ENCODE measurements around the gene SNX22.

The SNX22 gene

DNA sequence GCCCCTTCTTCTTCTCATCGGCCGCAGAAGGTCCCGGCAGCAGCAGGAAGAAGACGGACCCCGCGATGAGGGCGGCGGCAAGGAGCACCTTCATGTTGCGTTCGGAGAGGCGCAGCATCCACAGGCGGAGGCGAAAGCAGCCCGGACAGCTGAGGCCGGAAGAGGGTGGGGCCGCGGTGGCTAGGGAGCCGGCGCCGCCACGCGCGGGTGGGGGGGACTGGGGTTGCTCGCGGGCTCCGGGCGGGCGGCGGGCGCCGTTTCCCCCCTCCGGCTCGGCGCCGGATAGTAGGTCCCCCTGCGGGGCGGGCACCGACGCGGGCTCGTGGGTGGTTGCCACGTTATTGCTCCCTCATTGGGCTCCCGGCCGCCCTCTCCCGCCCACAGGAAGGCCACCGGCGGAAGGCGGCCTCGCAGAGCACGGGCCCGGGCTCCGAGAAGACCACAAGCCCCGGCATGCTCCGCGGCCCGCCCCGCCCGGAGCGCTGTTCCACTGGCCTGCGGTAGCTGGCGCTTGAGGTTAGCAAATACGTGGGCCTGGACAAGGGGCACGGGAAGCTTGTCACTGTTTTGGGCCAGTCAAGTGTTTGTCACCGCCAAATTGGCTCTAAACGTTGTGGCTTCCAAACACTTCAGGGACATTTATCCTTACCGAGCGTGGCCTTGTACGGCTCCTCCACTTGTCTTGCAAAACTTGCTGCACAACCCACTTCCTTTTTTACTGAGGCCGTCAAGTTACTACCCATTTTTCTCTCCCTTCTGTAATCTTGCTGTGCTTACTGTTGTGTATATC lies 11.5 kb downstream of the SNX22 start, which contains the start of gene PPIB:
Gene PPIB (minus strand): TSS at position 154 of the 790 bp plus-strand sequence. CDS start 36 bp downstream, at position 118.
- peak within 1 kb of the TSS; percentile 89 to 95 for H3K4me3 ChIP-seq (replicated peaks in 1 of 2; ENCODE audit: low read depth in 2 of 2, low read length in 2 of 2)
- DNase-seq (ENCODE audit: low read depth in 2 of 2), result peak; percentile 97 to 99
- TF ChIP-seq CTCF (IDR thresholded peaks at IDR 0.05; ENCODE audit: low read depth, low read length), result peak; percentile 41

GRCh38 chr15:64163659-64164362 lies 12.3 kb downstream of the SNX22 start:
- peak overlapping the region in 1 of 2 donors; percentile 48 for H3K4me3 ChIP-seq (replicated peaks in 1 of 2; ENCODE audit: low read depth in 2 of 2, low read length in 2 of 2)
- peak in 1 of 2 donors; percentile 38 for DNase-seq (ENCODE audit: low read depth in 2 of 2)
- no peak for TF ChIP-seq CTCF (IDR thresholded peaks at IDR 0.05; ENCODE audit: low read depth, low read length)

GRCh38 chr15:64164436-64164835 lies 12.9 kb downstream of the SNX22 start:
- H3K4me3 ChIP-seq (replicated peaks in 1 of 2; ENCODE audit: low read depth in 2 of 2, low read length in 2 of 2), result no peak overlapping the region
- DNase-seq (ENCODE audit: low read depth in 2 of 2), result no peak
- TF ChIP-seq CTCF (IDR thresholded peaks at IDR 0.05; ENCODE audit: low read depth, low read length), result no peak

DNA sequence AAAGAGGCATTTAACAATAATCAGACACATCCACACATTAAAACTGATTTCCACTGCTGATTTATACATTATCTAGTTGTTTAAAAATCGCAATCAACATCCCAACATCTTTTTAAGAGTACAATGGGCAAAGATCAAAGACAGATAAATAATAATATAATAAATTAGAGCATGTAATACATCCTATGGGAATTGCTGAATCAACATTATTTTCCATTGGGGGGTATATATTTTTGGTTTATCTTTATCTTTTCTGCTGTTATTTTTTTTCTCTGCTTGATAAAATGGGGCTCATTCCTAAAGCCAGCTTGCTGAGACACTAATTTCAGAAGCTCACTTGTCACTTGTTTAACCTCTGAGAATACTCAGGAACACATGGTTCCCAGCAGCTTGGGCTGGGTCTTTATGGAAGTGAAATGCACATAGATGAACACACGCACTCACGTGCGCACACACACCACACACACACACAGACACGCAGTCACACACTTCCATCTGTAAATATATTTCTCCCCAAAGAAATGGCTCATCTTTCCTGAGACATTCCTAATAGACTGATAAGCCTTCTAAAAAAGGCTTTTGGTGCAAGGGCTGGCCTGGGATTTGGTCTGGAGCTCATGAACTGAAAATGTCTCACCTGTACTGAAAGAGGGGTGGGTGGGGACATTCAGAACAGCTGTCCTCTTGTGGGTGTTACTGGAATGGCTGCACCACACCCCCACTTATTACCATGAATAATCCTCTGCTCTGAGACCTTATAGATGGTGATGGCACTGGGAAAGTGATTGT lies 14.8 kb downstream of the SNX22 start:
- no peak for DNase-seq (ENCODE audit: low read depth in 2 of 2)
- H3K4me3 ChIP-seq (replicated peaks in 1 of 2; ENCODE audit: low read depth in 2 of 2, low read length in 2 of 2), result no peak overlapping the region
- no peak for TF ChIP-seq CTCF (IDR thresholded peaks at IDR 0.05; ENCODE audit: low read depth, low read length)

GRCh38 chr15:64180235-64180824 lies 28.8 kb downstream of the SNX22 start:
- no peak for TF ChIP-seq CTCF (IDR thresholded peaks at IDR 0.05; ENCODE audit: low read depth, low read length)

DNA sequence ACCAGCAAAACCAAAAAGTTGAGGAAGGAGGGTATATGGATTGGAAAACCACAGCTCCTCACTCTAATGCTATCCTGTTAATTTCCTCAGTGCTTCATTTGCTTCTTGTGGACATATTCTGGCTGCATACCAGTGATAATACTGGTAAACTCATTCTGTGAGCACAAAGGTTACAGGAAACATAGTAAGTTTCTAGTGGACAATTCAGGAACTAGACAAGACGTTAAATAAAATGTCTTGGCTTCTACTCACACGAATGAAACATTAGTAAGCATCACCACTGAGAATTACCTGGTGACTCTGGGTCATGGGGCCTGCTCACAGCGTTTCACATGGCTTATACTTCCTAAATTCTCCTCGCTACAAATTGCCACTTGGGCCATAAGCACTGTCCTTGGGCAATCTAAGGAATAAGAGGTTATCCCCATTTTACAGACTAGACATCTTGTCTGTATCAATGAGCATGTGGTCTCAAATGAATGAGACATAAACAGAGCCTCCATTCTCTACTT lies 31.4 kb downstream of the SNX22 start:
- no peak for TF ChIP-seq CTCF (IDR thresholded peaks at IDR 0.05; ENCODE audit: low read depth, low read length)
- DNase-seq (ENCODE audit: low read depth in 2 of 2), result no peak

More at GRCh38 chr15:64180235-64180824, 28.8 kb downstream of the SNX22 start:
- no peak overlapping the region for H3K4me3 ChIP-seq (replicated peaks in 1 of 2; ENCODE audit: low read depth in 2 of 2, low read length in 2 of 2)
- no peak for DNase-seq (ENCODE audit: low read depth in 2 of 2)

More for the DNA sequence above, 31.4 kb downstream of the SNX22 start:
- no peak overlapping the region for H3K4me3 ChIP-seq (replicated peaks in 1 of 2; ENCODE audit: low read depth in 2 of 2, low read length in 2 of 2)
